Activated CD8-positive, alpha-beta memory T cell treated with anti-CD3 and anti-CD28 coated beads, Interleukin-2, amount 10 ng/mL, durations not matched to agents 7 days and 5 days (primary cell): ENCODE results near the gene CRIM1. TPM values are rescaled to one million over a fixed set of nuclear protein-coding genes. Genes with fewer than 3 reads are reported as not detected.

ENCODE experiments used
- ATAC-seq: fragments of 150-1000 bp; cut with Tn5 transposase; one replicate; pipeline ENCODE4 v1.10.0; 2021; ENCODE audit warnings: moderate library complexity
- CTCF ChIA-PET: fragments of 350-600 bp; sonication (Branson Sonifier 250); formaldehyde crosslinking; loops from one replicate; lab custom pipeline; 2021; ENCODE audit warnings: antibody characterized with exemption; lab: Charles Lee
- DNase-seq: peaks from one replicate; pipeline ENCODE4 v3.0.0-alpha.2; 2020
- H3K27ac Mint-ChIP-seq: one replicate; pipeline ENCODE4 v1.8.0; 2021; ENCODE audit warnings: mild to moderate bottlenecking, mixed read lengths
- H3K27me3 Mint-ChIP-seq: one replicate; pipeline ENCODE4 v1.8.0; 2021; ENCODE audit warnings: mixed read lengths
- H3K36me3 Mint-ChIP-seq: one replicate; pipeline ENCODE4 v1.8.0; 2021; ENCODE audit warnings: mild to moderate bottlenecking, mixed read lengths
- H3K4me1 Mint-ChIP-seq: one replicate; pipeline ENCODE4 v1.8.0; 2021; ENCODE audit warnings: mixed read lengths
- H3K4me3 Mint-ChIP-seq: one replicate; pipeline ENCODE4 v1.8.0; 2021; ENCODE audit warnings: mild to moderate bottlenecking, moderate library complexity, mixed read lengths
- H3K9me3 Mint-ChIP-seq: one replicate; pipeline ENCODE4 v1.8.0; 2022; ENCODE audit warnings: low read depth, mixed read lengths
- total RNA-seq, 2 experiments: library from RNA; stranded (reverse); gene quantifications; one replicate each; pipeline ENCODE4 v1.2.3, GENCODE V29; 2021

Gene CRIM1
- total RNA-seq, 2 experiments from 2014 or later = 12.6 to 17.6 TPM

- no peaks in the 10 kb centered on the region for H3K27me3 Mint-ChIP-seq
- ATAC-seq (no peak), DNase-seq (no peak)
- CTCF ChIA-PET = no interaction called here
- no peaks in the 10 kb centered on the region for H3K36me3 Mint-ChIP-seq
- no peak overlapping the region for H3K27ac Mint-ChIP-seq
- no peaks in the 10 kb centered on the region for H3K9me3 Mint-ChIP-seq
- no peak overlapping the region for H3K4me3 Mint-ChIP-seq
- no peaks in the 10 kb centered on the region for H3K4me1 Mint-ChIP-seq
Measured at GRCh38 chr2:36513661-36514060, 158.1 kb downstream of the CRIM1 start.

DNA sequence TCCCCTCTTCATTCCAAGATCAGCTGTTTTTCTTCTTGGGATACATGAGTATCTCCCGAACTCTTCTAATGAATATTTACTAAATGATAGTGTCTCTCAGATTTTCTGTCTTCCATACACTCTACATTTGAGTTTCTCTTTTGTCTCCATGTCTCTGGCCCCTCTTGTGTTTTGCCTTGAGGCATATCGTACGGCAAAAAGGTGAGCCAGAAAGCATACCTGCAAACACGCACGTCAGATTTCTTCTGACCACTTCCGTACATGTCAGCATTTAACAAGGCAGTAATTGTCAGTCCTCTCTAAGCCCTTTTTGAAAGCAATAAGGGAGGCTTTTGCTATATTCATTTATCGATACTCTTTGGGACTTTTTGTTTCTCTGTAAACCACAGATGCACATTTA, 160.0 kb downstream of the CRIM1 start:
- no peak for DNase-seq
- no peaks in the 10 kb centered on the region for H3K9me3 Mint-ChIP-seq
- H3K4me1 Mint-ChIP-seq = no peaks in the 10 kb centered on the region
- no peak overlapping the region for H3K4me3 Mint-ChIP-seq
- no peak overlapping the region for H3K27ac Mint-ChIP-seq
- H3K36me3 Mint-ChIP-seq = no peaks in the 10 kb centered on the region
- no peak for ATAC-seq
- CTCF ChIA-PET = no interaction called here
- no peaks in the 10 kb centered on the region for H3K27me3 Mint-ChIP-seq

DNA sequence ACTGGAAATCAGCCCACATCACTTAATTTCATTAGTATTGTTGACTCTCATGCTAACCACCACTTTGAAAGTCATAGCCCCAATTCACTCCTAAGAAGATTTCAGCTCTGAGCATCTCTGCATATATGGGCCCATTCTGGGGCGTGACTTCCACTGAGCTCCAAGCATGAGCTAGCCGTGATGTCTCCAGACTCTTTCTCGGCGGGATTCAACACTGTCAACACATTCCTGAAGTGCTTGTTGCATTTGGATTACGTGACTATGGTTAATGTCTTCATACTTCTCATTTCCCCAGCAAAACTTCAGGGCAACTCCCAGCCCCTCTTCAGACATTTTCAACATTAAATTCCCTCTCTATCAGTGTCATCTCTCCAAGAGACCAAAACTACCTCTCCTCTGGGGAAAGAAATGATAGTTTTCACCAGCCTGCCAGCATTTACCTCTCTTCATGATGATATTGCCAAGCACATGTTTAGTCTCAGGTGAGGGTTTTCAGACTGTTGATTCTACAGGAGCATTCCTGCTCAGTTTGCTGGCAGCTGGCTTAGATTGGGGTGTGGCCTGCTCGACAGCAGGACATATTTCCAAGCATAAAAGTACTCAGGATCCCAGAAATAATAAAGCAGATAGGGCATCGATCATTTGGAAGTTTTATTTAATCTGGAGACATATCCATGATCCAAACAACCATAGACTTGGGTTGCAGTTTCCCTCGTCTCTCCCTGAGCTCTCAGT, 160.7 kb downstream of the CRIM1 start:
- Mint-ChIP-seq H3K4me1 (no peaks in the 10 kb centered on the region), H3K27me3 (no peaks in the 10 kb centered on the region), H3K36me3 (no peaks in the 10 kb centered on the region), H3K9me3 (no peaks in the 10 kb centered on the region), H3K27ac (no peak overlapping the region), H3K4me3 (no peak overlapping the region)
- no peak for DNase-seq
- CTCF ChIA-PET = no interaction called here
- no peak for ATAC-seq

GRCh38 chr2:36520431-36520830, 164.9 kb downstream of the CRIM1 start:
- Mint-ChIP-seq H3K9me3 (no peaks in the 10 kb centered on the region), H3K4me1 (no peaks in the 10 kb centered on the region), H3K36me3 (peaks cover 1% of the 10 kb centered on the region)

DNA sequence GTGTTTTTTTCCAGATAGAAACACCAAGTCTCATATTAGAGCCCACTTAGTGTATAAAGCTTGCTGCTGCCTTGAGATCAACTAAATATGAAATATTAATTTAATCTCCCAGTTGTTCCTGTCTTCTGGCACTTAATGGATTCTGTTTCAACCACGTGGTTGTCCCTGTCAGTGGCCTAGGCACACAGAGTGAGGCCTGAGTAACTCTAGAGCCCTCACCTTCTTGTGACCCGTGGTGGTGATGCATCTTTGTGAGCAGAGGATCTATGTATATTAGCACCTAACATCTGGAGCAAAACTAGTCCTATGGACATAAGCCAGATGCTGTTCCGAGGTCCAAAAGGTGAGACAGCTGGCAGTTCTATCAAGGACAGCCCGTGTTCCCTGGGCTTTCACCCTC, 167.6 kb downstream of the CRIM1 start:
- CTCF ChIA-PET = no interaction called here
- no peak overlapping the region for H3K27ac Mint-ChIP-seq

More at GRCh38 chr2:36520431-36520830, 164.9 kb downstream of the CRIM1 start:
- CTCF ChIA-PET = no interaction called here
- ATAC-seq = no peak
- Mint-ChIP-seq H3K4me3 (no peak overlapping the region), H3K27me3 (no peaks in the 10 kb centered on the region), H3K27ac (no peak overlapping the region)
- DNase-seq = no peak

DNA sequence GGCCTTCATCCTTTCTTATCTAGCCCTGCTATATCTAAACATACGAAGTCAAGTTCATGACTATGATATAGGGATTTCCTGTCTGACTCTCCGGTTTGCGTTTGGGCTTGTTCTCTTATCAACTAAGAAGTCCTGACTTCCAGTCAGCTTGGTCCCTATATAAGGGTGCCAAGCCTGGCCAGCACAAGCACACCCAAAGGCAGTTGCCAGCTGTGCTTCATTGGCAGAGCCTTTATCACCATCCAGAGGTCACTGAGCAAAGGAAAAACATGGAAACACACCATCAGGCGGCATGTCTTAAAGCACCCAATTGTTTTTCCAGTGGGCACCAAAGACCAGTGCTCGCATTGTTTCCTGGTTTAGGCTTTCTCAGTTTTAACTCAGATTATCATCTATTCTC, 169.7 kb downstream of the CRIM1 start:
- no peak for DNase-seq
- no peak overlapping the region for H3K27ac Mint-ChIP-seq
- CTCF ChIA-PET = no interaction called here
- H3K4me3 Mint-ChIP-seq = no peak overlapping the region
- H3K27me3 Mint-ChIP-seq = no peaks in the 10 kb centered on the region
- no peaks in the 10 kb centered on the region for H3K9me3 Mint-ChIP-seq
- peaks cover 9% of the 10 kb centered on the region for H3K4me1 Mint-ChIP-seq
- H3K36me3 Mint-ChIP-seq = peaks cover 1% of the 10 kb centered on the region
- no peak for ATAC-seq

More for the DNA sequence above, 167.6 kb downstream of the CRIM1 start:
- H3K4me3 Mint-ChIP-seq = no peak overlapping the region
- H3K9me3 Mint-ChIP-seq = no peaks in the 10 kb centered on the region
- no peak for DNase-seq
- ATAC-seq = no peak
- H3K4me1 Mint-ChIP-seq = peaks cover 2% of the 10 kb centered on the region
- H3K27me3 Mint-ChIP-seq = no peaks in the 10 kb centered on the region
- H3K36me3 Mint-ChIP-seq = peaks cover 1% of the 10 kb centered on the region

- no peak overlapping the region for H3K4me3 Mint-ChIP-seq
- peaks cover 9% of the 10 kb centered on the region for H3K4me1 Mint-ChIP-seq
- H3K36me3 Mint-ChIP-seq = peaks cover 1% of the 10 kb centered on the region
- H3K27ac Mint-ChIP-seq = no peak overlapping the region
- ATAC-seq = no peak
- DNase-seq = no peak
- CTCF ChIA-PET = no interaction called here
- H3K9me3 Mint-ChIP-seq = no peaks in the 10 kb centered on the region
- no peaks in the 10 kb centered on the region for H3K27me3 Mint-ChIP-seq
Measured at GRCh38 chr2:36526226-36526625, 170.6 kb downstream of the CRIM1 start.

DNA sequence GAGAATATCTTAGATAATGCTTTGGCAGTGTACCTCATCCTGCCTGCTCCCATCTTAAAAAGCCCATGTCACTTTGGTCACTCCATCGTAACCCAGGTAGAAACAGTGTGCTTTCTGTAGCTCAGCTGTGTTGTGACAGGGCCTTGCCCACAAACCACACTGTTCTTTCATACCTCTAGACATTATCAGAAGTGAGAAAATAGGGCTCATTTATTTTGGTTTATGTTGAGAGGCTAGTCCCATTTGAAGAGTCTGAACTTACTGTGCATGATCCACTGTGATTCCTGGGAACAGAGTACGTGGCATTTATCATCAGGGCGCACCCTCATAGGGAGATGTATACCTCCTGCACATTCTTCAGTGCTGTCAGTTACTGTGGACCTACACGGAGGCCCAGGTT, 172.7 kb downstream of the CRIM1 start:
- Mint-ChIP-seq H3K4me3 (no peak overlapping the region), H3K36me3 (no peaks in the 10 kb centered on the region), H3K27me3 (no peaks in the 10 kb centered on the region), H3K9me3 (no peaks in the 10 kb centered on the region), H3K4me1 (peaks cover 9% of the 10 kb centered on the region), H3K27ac (no peak overlapping the region)
- CTCF ChIA-PET = interaction anchor here (1.1 kb wide), 1 partner anchor 13 kb away, joined by 3 read pairs; no protein-coding TSS in a partner anchor
- DNase-seq = no peak
- ATAC-seq = no peak

- no peaks in the 10 kb centered on the region for H3K9me3 Mint-ChIP-seq
- no peak overlapping the region for H3K27ac Mint-ChIP-seq
- H3K4me3 Mint-ChIP-seq = no peak overlapping the region
- H3K4me1 Mint-ChIP-seq = peaks cover 9% of the 10 kb centered on the region
- H3K36me3 Mint-ChIP-seq = no peaks in the 10 kb centered on the region
- H3K27me3 Mint-ChIP-seq = no peaks in the 10 kb centered on the region
- DNase-seq (no peak), ATAC-seq (no peak)
- CTCF ChIA-PET = interaction anchor here (1.1 kb wide), 1 partner anchor 12 kb away, joined by 3 read pairs; no protein-coding TSS in a partner anchor
Measured at GRCh38 chr2:36528766-36529392, 173.3 kb downstream of the CRIM1 start.

GRCh38 chr2:36530178-36530982, 174.8 kb downstream of the CRIM1 start:
- Mint-ChIP-seq H3K27me3 (no peaks in the 10 kb centered on the region), H3K4me1 (peaks cover 9% of the 10 kb centered on the region), H3K9me3 (no peaks in the 10 kb centered on the region), H3K4me3 (no peak overlapping the region), H3K36me3 (no peaks in the 10 kb centered on the region), H3K27ac (no peak overlapping the region)
- CTCF ChIA-PET = no interaction called here
- DNase-seq (no peak), ATAC-seq (no peak)

DNA sequence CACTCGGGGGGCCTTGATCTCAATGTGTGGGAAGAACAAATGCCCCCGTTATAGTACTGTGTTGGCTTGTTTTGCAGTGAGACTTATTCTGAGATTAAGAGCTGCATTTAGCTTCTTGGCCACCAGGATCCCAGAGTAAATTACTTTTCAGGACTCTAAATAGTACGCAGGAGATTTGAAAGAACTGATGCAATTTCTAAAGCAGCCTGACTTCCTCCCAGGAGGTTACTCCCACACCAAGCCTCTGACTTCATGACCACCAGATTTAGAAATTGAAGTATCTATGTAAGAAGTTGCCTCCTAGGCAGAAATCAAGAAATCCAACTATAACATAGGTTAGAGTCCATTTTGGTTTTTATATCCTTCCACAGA, 175.4 kb downstream of the CRIM1 start:
- ATAC-seq = no peak

DNA sequence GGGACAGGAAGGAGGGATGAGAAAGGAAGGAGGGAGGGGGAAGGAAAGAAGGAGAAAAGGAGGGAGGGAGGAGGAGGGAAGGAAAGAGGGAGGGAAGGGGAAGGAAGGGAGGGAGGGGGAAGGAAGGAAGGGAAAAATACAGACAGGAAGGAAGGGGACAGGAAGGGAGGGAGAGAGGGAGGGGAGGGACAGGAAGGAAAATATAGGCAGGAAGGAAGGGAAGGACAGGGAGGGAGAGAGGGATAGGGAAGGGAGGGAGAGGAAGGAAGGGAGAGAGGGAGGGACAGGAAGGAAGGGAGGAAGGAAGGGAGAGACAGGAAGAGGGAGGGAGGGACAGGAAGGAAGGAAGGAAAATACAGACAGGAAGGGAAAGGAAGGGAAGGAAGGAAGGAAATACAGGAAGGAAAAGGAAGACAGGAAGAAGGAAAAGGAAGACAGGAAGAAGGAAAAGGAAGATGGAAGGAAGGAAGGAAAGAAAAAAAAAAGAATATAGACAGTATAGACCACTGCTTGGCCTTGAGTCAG, 178.8 kb downstream of the CRIM1 start:
- ATAC-seq (no peak), DNase-seq (no peak)
- no peaks in the 10 kb centered on the region for H3K36me3 Mint-ChIP-seq
- H3K27ac Mint-ChIP-seq = no peak overlapping the region
- no peaks in the 10 kb centered on the region for H3K4me1 Mint-ChIP-seq
- H3K27me3 Mint-ChIP-seq = no peaks in the 10 kb centered on the region
- no peaks in the 10 kb centered on the region for H3K9me3 Mint-ChIP-seq
- no peak overlapping the region for H3K4me3 Mint-ChIP-seq
- CTCF ChIA-PET = no interaction called here

More for the DNA sequence above, 175.4 kb downstream of the CRIM1 start:
- H3K36me3 Mint-ChIP-seq = no peaks in the 10 kb centered on the region
- H3K4me3 Mint-ChIP-seq = no peak overlapping the region
- H3K9me3 Mint-ChIP-seq = no peaks in the 10 kb centered on the region
- CTCF ChIA-PET = no interaction called here
- H3K27me3 Mint-ChIP-seq = no peaks in the 10 kb centered on the region
- H3K4me1 Mint-ChIP-seq = peaks cover 9% of the 10 kb centered on the region
- no peak overlapping the region for H3K27ac Mint-ChIP-seq
- no peak for DNase-seq

GRCh38 chr2:36535099-36535498, 179.5 kb downstream of the CRIM1 start:
- DNase-seq (no peak), ATAC-seq (no peak)
- Mint-ChIP-seq H3K9me3 (no peaks in the 10 kb centered on the region), H3K27me3 (no peaks in the 10 kb centered on the region), H3K4me3 (no peak overlapping the region), H3K36me3 (no peaks in the 10 kb centered on the region), H3K27ac (no peak overlapping the region), H3K4me1 (no peaks in the 10 kb centered on the region)
- CTCF ChIA-PET = no interaction called here
